SK-N-SH treated with all-trans-retinoic acid at 6 μM for 48 hours (cell line): ENCODE results near the gene MAN1A1.

ENCODE experiments used
- ATAC-seq: fragments of 200-7000 bp; cut with Tn5 transposase; 3 replicates; pipeline ENCODE4 v1.9.1; 2020; ENCODE audit warnings: mild to moderate bottlenecking, moderate library complexity
- CSDC2 ChIP-seq: fragments of 250-450 bp; sonication (Bioruptor Pico); IDR thresholded peaks from 2 replicates; pipeline ENCODE4 v1.5.0; 2020; ENCODE audit warnings: mild to moderate bottlenecking, moderate library complexity
- GLIS3 ChIP-seq: fragments of 250-450 bp; sonication (Bioruptor Pico); IDR thresholded peaks from 2 replicates; pipeline ENCODE4 v1.5.0; 2020; ENCODE audit warnings: mild to moderate bottlenecking, moderate library complexity
- ISL1 ChIP-seq: fragments of 250-450 bp; sonication (Bioruptor Pico); IDR thresholded peaks from 2 replicates; pipeline ENCODE4 v2.1.2; 2022; ENCODE audit warnings: mild to moderate bottlenecking, moderate library complexity
- PPARA ChIP-seq: fragments of 250-450 bp; sonication (Bioruptor Pico); IDR thresholded peaks from 2 replicates; pipeline ENCODE4 v1.5.0; 2020; ENCODE audit warnings: mild to moderate bottlenecking, borderline replicate concordance
- RARB ChIP-seq: fragments of 250-450 bp; sonication (Bioruptor Pico); IDR thresholded peaks from 2 replicates; pipeline ENCODE4 v1.8.0; 2021; ENCODE audit warnings: mild to moderate bottlenecking, moderate library complexity
- ZFP3 ChIP-seq: fragments of 250-450 bp; sonication (Bioruptor Pico); IDR thresholded peaks from 2 replicates; pipeline ENCODE4 v1.5.0; 2020; ENCODE audit warnings: mild to moderate bottlenecking, moderate library complexity
- ZFP30 ChIP-seq: fragments of 450-650 bp; formaldehyde crosslinking; IDR thresholded peaks from 2 replicates; pipeline ENCODE4 v1.5.0; 2022; ENCODE audit warnings: mild to moderate bottlenecking, moderate library complexity
- ZNF70 ChIP-seq: fragments of 450-650 bp; formaldehyde crosslinking; IDR thresholded peaks from 2 replicates; pipeline ENCODE4 v1.5.0; 2020; ENCODE audit warnings: mild to moderate bottlenecking, moderate library complexity
- TF ChIP-seq, protein P1 (sequence below): fragments of 250-450 bp; sonication (Bioruptor Pico); IDR thresholded peaks from 2 replicates; pipeline ENCODE4 v1.8.0; 2021; ENCODE audit warnings: low read depth, mild to moderate bottlenecking, moderate library complexity, borderline replicate concordance
- TF ChIP-seq, protein P2 (sequence below): fragments of 250-450 bp; sonication (Bioruptor Pico); IDR thresholded peaks from 2 replicates; pipeline ENCODE4 v1.5.1; 2020; ENCODE audit warnings: low read depth, mild to moderate bottlenecking, moderate library complexity
- TF ChIP-seq, protein P3 (sequence below): fragments of 250-450 bp; sonication (Bioruptor Pico); IDR thresholded peaks from 2 replicates; pipeline ENCODE4 v1.8.0; 2020; ENCODE audit warnings: mild to moderate bottlenecking, moderate library complexity, borderline replicate concordance
- TF ChIP-seq, protein P4 (sequence below): fragments of 250-450 bp; sonication (Bioruptor Pico); IDR thresholded peaks from 2 replicates; pipeline ENCODE4 v1.5.1; 2021; ENCODE audit warnings: mild to moderate bottlenecking, moderate library complexity

MAN1A1 gene

DNA sequence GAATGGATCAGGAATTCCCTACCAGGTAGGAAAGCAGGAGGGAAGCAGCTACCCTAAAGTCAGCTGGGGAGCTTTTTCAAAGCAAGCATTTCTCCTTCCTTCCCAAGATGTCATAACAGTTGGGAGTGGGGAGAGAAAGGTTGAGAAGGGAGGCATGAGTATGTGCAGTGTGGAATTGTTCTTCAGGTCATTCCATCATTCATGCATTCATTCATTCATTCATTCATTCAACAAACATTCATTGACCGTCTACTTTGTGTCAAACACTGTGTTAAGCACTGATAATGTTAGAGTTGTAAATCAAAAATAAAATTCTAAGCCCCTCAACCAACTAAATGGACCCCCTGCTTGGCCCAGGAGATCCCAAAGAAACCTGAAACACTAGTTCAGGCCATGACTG lies 221.9 kb downstream of the MAN1A1 start:
- TF ChIP-seq ZFP3 (CRISPR knock-in tag) (no peak), PPARA (CRISPR knock-in tag) (no peak), ZFP30 (CRISPR knock-in tag) (no peak), CSDC2 (CRISPR knock-in tag) (no peak), ZNF70 (CRISPR knock-in tag) (no peak), GLIS3 (CRISPR knock-in tag) (no peak), ISL1 (CRISPR knock-in tag) (no peak), RARB (no peak)
- TF ChIP-seq, protein P1, sequence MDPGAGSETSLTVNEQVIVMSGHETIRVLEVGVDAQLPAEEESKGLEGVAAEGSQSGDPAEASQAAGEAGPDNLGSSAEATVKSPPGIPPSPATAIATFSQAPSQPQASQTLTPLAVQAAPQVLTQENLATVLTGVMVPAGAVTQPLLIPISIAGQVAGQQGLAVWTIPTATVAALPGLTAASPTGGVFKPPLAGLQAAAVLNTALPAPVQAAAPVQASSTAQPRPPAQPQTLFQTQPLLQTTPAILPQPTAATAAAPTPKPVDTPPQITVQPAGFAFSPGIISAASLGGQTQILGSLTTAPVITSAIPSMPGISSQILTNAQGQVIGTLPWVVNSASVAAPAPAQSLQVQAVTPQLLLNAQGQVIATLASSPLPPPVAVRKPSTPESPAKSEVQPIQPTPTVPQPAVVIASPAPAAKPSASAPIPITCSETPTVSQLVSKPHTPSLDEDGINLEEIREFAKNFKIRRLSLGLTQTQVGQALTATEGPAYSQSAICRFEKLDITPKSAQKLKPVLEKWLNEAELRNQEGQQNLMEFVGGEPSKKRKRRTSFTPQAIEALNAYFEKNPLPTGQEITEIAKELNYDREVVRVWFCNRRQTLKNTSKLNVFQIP (CRISPR knock-in tag), result no peak
- TF ChIP-seq, protein P2, sequence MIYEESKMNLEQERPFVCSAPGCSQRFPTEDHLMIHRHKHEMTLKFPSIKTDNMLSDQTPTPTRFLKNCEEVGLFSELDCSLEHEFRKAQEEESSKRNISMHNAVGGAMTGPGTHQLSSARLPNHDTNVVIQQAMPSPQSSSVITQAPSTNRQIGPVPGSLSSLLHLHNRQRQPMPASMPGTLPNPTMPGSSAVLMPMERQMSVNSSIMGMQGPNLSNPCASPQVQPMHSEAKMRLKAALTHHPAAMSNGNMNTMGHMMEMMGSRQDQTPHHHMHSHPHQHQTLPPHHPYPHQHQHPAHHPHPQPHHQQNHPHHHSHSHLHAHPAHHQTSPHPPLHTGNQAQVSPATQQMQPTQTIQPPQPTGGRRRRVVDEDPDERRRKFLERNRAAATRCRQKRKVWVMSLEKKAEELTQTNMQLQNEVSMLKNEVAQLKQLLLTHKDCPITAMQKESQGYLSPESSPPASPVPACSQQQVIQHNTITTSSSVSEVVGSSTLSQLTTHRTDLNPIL, result no peak
- TF ChIP-seq, protein P3, sequence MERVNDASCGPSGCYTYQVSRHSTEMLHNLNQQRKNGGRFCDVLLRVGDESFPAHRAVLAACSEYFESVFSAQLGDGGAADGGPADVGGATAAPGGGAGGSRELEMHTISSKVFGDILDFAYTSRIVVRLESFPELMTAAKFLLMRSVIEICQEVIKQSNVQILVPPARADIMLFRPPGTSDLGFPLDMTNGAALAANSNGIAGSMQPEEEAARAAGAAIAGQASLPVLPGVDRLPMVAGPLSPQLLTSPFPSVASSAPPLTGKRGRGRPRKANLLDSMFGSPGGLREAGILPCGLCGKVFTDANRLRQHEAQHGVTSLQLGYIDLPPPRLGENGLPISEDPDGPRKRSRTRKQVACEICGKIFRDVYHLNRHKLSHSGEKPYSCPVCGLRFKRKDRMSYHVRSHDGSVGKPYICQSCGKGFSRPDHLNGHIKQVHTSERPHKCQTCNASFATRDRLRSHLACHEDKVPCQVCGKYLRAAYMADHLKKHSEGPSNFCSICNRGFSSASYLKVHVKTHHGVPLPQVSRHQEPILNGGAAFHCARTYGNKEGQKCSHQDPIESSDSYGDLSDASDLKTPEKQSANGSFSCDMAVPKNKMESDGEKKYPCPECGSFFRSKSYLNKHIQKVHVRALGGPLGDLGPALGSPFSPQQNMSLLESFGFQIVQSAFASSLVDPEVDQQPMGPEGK (CRISPR knock-in tag), result no peak
- TF ChIP-seq, protein P4, sequence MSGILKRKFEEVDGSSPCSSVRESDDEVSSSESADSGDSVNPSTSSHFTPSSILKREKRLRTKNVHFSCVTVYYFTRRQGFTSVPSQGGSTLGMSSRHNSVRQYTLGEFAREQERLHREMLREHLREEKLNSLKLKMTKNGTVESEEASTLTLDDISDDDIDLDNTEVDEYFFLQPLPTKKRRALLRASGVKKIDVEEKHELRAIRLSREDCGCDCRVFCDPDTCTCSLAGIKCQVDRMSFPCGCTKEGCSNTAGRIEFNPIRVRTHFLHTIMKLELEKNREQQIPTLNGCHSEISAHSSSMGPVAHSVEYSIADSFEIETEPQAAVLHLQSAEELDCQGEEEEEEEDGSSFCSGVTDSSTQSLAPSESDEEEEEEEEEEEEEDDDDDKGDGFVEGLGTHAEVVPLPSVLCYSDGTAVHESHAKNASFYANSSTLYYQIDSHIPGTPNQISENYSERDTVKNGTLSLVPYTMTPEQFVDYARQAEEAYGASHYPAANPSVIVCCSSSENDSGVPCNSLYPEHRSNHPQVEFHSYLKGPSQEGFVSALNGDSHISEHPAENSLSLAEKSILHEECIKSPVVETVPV (CRISPR knock-in tag), result no peak
- ATAC-seq, result no peak
